T-helper 1 cell treated with Interleukin-12 subunit alpha and Interleukin-12 subunit beta and Interleukin-4 antibody, amounts not matched to agents 30 ng/mL and 1 ng/mL, for 36 hours (primary cell): ENCODE data around the gene MMP15. TPM values are rescaled to one million over a fixed set of nuclear protein-coding genes. Genes with fewer than 3 reads are reported as not detected.
"Not testable (repeated sequence)": the region's sequence is repeated elsewhere in the genome, so short reads cannot be mapped to it uniquely, and the experiment has no call there.

Experiments used
- intact Hi-C: fragments of 100-400 bp; cut with micrococcal nuclease; formaldehyde crosslinking; loops from one replicate; pipeline ENCODE4 v1.15.1; 2024
- total RNA-seq: library from RNA; stranded (reverse); gene quantifications from 2 replicates; pipeline ENCODE4 v1.2.3, GENCODE V29; 2022

MMP15 gene
- total RNA-seq, 1 donor from 2014 or later, result 0.64 TPM

DNA sequence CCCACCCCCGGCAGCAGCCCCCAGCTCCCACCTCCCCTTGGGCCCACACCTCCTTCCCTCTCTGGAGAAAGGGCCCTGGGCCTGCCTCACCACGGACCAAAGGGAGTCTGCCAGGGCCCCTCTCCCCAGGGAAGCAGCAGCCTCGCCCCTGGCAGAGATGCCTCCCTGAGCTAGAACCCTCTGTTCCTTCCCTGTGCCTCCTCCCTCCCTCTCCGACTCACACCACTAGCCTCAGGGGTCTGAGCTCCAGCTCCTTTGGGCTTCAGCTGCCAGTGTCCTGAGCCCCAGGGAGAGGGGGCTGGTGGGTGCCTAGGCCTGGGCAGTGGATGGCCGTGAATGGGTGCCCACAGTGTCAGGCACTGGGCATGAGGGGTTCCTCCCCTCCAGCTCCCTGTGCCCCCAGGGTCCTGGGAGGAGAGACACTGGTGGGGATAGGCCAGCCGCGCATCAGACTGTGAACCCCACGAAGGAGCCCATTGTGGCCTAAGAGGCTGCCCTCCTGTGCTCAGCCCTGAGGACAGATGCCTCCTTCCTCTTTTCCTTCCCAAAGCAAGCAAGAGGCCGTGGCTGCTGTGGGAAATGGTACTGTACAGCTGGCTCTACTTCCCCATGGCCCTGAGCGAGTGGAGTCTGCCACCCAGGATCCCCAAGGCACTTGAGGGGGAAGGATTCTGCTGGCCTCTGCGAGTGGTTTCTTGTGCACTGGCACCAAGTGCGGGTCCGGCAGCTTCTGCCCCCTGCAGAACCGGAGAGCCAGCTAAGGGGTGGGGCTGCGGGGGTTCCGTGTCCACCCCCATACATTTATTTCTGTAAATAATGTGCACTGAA lies 20.7 kb downstream of the MMP15 start:
- intact Hi-C loops, result no loop called here

DNA sequence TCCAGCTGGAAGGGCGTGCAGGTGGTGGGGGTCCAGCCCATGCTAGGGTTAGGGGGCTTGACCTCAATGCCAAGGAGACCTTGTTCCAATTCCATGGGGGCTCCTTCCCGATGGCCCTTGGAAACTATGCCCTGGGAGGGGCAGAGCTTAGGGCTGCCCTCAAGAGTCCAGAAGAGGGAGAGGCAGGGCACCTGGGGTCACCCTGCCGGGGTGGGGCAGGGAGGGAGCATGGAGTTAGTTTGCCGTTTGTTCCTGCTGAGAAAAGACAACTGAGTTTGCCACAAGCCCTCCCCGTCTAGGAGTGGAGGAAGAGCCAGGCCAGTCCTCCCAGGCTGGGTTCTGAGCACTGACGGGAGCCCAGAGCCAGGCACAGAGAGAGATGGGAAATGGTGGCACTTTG lies 21.4 kb downstream of the MMP15 start:
- intact Hi-C loops, result no loop called here

DNA sequence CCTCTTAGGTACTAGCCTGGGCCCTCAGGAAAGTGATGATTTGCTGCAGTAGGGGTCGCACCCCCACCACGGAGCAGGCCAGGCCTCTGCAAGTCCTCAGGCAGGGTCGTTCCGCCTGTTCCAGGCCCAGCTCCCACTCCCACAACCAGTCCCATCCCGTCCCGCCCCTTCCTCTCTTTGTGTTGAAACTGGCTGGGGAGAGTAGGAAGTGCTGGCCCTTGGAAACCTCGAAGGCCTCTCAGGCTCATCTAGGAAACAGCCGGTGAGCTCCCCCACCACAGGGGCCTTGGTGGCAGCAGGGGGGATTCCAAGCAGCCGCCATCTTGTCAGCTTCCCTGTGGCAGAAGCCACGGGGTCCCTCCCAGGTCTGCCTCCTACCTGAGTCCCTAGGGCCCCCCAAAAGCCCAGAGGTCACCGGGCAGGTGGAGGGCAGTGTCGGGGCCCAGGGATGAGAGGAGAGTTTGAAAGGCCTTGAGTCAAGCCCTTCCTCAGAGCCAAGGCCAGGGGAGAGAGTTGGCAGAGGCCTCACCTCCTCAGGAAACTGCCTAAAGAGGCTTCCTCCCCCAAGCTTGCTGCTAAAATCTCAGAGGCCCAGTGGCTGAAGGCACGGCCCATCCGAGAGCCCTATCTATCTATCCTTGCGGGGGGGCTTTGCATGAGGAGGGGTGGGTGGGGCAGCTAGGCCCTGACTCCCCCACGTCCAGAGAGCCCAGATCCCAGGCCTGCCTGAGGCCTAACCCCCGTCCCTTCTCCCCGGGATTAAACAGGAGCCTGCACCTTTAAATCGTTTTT lies 22.2 kb downstream of the MMP15 start:
- intact Hi-C loops, result no loop called here

DNA sequence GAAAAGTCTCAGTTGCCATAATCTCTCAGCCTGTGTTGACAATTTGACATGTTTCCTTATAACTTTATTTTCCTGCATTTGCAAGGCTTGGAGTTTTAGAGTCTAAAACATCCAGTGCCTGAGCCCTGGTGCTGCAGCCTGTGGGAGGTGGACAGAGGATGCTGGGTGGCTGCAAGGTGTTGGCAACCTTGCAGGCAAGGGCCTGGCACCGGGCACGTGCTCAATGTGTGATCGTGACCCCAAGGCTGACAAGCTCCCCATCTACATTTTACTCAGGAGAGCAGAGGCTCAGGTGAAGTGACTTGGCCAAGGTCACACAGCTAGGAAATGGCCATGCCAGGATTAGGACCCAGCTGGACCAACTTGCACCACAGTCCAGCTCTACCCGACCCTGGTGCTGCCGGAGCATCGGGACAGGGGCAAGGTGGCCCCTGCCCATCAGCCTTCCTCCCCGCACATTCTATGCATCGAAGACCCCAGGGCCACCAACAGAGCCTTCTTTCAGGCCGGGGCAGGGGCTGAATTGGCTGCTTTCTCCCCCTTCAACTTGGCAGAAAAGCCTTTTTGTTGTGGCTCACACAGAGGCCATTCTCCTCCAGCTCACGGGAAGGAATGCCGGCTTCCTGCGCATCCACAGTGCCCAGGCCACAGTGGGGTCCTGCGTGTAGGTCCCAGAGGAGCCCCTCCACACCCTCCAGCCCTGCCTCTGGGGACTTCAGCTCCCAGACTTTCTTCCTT lies 23.1 kb downstream of the MMP15 start:
- intact Hi-C loops, result no loop called here

DNA sequence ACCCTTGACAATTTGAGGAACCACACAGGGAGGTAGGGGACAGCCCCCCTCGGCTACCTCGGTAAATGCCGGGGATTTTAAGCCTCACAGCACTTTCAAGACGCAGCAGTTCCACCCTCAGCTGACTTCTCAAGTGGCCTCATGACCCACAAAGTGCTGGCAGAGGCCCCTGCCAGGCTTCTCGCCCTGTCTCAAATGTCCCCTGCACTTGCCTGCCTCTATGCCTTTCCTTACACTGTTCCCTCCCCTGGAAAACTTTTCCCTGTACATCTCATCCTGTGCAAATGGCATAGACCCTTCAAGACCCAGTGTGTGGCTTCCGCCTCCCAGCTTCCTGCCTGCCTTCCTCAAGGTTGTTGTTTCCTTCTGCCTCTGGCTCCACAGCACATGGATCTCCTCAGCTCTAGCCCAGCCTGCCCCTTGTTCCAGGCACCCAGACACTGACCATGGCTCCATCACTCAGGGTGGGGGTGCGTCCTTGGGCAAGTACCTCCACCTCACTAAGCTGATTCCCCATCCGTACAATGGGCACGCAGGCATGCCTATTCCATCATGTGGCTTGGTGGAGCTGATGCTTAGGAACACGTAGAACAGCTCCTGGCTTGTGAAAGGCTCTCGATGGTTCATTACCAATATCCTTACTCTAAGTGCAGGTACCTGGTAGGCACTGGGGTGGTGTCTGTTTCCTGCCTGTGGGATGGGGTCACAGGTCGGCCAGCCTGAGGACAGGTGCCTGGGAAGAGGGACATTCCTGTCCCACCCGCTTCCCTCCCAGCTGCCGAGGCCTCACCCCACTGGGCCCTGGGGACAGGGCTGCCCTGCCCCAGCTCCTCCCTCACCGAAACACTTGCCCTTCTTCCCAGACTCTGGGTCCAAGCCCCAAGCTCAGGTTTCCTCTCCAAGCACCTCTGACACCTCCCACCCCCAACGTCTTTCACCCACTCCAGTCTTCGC lies 24.0 kb downstream of the MMP15 start:
- intact Hi-C loops, result no loop called here

DNA sequence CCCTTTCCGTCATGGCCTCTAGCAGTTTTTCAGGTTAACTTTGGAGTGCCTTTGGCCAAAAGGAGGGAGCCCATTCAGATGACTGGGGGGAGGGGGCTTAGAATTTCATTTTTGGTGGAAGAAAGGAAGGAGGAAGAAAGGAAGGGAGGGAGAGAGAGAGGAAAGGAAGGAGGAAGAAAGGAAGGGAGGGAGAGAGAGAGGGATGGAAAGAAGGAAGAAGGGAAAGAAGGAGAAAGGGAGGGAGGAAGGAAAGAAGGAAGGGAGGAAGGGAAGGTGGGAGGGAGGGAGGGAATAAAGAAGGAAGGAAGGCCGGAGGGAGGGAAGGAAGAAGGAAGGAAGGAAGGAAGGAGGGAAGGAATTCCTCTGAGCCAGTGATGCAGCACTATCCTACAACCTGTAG lies 25.7 kb downstream of the MMP15 start:
- intact Hi-C loops, result no loop called here

DNA sequence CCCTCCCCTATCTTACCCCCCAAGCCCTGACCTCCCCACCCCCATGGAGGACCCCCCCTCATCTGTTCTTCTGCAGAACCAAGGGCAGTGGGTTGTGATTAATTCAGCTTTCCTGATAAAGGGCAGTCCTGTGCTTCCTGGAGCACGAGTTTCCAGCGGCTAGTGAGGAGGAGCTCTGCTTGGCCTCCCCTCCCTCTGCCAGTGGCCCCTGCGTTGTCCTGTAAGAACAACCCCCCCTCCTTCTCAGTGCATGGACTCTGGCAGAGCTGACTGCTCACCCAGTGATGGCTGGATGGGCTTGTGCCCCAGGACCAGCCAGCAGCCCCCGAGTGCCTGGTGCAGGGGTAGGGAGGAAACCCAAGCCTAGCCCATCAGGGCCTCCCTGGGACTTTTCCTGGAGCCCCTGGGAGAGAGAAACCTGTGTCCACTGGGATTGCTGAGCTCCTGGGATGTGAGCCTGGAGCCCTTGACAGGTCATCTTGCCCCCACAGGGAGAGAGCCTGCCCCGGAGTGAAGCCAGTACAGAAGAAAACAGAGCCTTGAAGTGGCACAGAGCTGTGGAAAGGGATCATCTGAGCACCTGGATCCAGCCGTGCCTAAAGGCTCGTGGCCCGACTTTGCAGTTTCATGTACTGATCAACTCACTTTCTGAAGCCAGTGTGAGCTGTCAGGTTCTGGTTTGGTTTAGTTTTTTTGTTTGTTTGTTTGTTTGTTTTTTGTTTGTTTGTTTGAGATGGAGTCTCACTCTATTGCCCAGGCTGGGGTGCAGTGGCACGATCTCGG lies 26.5 kb downstream of the MMP15 start:
- intact Hi-C loops, result no loop called here

DNA sequence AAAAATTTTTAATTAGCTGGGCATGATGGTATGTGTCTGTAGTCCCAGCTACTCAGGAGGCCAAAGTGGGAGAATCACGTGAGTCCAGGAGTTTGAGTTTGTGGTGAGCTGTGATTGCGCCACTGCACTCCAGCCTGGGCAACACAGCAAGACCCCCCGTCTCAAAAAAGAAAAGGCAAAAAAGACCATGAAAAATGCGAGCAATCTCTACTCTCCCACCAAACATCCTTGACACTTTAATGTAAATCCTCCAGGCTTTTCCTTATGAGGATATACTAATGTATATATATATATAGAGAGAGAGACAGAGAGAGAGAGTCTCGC lies 28.1 kb downstream of the MMP15 start:
- intact Hi-C loops, result no loop called here

DNA sequence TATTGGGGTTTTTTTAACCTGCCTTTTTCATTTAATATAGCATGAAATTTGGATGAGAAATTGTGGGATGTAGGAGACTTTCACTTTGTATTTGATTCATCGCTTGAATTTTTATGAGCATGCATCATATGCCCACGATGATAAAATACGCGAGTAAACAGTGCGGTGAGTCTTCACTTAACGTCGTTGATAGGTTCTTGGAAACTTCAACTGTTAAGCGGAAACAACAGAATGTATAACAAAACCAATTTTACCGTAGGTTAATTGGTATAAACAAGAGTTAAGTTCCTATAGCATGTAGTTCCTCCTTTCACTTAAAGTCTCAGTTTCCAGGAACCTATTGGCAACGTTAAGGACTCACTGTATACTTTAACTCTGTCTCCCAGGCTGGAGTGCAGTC lies 28.7 kb downstream of the MMP15 start:
- intact Hi-C loops, result no loop called here

DNA sequence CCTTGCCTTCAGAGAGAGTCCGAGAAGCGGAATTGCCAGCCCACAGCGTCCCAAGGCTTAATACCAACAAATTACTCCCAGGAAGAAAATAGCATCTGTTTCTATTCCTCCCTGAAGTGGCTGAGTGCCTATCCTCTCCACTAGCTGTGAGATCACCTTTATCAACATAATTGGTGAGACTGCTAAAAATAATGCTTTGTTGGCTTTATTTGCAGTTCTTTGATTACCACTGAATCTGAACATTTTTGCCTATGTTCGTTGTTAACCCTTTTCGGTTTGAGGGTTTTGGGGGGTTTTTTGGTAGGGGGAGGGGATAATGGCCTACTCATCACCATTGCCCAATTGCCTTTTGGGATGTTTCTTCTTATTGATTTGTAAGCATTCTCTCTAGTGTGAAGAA lies 31.0 kb downstream of the MMP15 start:
- intact Hi-C loops, result no loop called here

DNA sequence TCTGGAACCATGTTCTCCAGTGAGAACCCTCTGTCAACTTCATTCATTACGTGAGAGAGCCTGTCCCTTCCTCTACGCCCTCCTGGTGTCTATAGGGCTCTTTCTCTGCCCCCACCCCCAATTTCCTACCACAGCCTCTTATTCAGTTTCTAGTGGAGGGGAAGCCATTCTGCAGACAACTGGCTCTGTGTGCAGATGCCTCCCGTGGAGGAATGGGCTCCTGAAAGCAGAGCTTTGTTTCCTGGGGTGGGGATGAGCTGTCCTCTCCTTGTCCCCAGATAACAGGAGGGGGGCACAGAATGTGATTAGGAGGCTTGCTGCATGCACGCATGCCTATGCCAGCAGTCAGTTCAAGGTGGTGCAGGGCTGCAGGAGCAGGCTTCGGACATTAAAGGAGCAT lies 31.6 kb downstream of the MMP15 start:
- intact Hi-C loops, result no loop called here

DNA sequence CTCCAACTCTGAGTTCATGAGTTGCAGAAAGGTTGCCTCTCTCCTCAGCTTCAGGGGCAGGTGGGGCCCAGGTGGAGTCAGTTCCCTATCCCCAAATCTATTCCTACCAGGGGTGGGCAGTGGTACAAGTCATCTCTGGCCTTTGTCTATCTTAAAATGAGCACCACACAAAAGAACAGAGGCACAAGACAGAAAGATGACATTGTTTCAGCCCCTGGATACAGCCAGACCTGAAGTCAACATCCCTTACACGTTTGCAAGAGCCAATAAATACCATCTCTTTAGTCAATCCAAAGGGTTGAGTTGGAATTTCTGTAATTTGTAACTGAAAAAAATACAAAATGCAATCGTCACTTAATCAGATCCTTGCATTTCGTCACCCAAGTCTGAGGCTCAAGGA lies 32.2 kb downstream of the MMP15 start:
- intact Hi-C loops, result no loop called here

DNA sequence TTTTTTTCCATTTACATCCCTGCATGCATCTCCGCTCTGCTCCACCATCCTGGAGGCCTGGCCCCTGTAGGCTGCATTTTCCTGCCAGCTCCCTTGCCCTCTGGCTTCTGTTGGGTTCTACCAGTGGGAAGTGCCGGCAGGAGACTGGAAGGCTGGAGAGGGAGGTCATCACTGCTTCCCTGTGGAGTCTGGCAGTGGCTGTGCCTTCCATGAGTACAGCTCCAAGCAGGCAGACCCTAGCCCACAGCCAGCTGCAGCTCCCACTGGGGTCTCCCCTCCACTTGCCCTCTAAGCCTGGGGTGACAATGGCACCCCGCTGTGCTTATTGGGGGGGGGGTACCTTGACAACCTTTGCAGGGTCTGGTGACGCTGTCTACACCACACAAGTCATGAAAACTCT lies 37.3 kb downstream of the MMP15 start:
- intact Hi-C loops, result no loop called here

DNA sequence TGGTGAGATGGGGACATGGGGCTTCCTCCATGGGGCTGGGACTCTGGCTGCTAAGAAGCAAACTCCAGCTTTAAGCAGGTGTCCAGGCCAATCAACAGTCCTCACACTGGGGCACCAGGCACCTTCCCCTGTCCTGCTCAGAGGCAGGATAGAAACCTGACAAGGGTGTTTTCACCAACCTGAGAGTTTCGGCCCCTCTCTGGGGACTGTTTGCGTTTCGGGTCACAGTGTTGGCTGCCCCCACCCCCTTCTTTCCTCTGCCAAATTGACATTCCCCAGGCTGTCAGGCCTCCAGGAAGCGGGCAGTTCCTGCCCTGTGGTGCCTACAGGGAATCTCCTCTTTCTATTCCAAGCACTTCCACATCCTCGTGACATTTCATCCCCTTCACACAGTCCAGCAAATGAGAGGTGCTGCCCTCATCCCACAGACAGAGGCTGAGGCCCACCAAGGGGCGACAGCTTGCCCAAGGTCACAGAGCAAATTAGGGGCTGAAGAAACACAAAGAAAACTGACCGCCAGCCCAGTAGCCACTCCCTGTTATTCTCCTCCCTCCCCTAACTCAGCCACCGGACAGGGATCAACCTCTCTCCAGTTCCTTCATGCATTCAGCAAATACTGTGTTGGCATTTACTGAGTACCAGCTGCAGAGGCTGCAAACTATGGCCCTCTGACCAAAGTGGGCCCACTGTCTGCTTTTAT lies 38.0 kb downstream of the MMP15 start:
- intact Hi-C loops, result no loop called here

DNA sequence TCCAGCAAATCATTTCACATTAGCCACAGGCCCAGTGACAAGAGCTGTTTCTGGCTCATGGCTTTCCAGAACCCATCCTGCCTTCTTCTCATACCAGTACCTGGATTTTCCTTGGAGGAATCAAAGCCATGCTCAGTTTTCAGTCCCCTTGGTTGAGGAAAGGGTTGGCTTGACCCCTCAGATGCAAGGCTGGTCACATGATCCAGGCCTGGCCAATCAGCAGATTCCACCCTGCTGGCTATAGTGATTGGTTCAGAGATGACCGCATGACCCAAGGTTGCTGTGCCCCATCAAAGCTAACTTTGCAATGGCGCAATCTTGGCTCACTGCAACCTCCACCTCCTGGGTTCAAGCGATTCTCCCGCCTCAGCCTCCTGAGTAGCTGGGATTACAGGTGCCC lies 45.0 kb downstream of the MMP15 start:
- intact Hi-C loops, result no loop called here

DNA sequence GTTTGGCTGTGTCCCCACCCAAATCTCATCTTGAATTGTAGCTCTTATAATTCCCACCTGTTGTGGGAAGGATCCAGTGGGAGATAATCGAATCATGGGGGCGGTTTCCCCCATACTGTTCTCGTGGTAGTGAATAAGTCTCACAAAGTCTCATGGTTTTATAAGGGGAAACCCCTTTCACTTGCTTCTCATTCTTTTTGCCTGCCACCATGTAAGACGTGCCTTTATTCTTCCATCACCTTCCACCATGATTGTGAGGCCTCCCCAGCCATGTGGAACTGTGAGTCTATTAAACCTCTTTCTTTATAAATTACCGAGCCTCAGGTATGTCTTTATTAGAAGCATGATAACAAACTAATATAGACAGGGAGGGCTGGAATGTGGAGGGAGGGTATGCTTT lies 46.6 kb downstream of the MMP15 start:
- intact Hi-C loops, result not testable (repeated sequence)

DNA sequence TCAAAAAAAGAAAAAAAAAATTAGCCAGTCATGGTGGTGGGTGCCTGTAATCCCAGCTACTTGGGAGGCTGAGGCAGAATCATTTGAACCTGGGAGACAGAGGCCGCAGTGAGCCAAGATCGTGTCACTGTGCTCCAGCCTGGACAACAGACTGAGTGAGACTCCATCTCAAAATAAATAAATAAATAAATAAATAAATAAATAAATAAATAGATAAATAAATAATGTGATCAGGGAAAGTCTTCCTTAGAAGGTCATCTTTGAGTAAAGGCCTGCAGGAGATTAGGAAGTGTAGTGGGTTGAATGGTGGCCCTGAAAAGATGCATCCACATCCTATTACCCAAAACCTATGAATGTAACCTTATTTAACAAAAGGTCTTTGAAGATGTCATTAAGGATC lies 47.5 kb downstream of the MMP15 start:
- intact Hi-C loops, result not testable (repeated sequence)

DNA sequence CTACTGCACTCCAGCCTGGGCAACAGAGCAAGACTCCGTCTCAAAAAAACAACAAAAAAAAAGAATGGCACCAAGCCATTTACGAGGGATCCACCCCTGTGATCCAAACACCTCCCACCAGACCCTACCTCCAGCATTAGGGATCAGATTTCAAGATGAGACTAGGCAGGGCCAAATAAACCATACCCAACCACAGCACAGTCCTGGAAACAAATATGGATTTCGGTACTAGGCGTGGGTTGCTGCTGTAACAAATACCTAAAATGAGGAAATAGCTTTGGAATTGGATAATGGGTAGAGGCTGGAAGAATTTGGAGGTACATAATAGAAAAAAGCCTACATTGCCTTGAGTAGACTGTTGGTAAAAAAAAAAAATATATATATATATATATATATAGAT lies 49.1 kb downstream of the MMP15 start:
- intact Hi-C loops, result no loop called here

DNA sequence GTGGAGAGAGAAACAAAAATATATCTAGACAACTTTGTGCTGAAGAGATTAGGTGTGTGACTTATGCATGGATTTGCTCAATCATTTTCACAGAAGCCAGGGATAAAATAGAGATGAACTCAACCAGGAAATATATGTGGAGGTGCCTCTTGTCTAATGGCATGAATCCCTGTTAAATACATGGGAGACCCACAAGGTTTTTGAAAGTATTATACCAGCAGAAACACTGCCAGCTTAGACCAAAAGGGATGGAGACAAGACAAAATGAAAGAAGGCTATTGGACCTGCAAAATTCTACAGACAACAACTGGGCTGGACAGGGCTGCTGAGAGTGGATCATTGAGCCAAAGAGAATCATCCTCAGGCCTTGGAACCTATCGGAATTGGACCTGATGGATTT lies 51.0 kb downstream of the MMP15 start:
- intact Hi-C loops, result no loop called here

DNA sequence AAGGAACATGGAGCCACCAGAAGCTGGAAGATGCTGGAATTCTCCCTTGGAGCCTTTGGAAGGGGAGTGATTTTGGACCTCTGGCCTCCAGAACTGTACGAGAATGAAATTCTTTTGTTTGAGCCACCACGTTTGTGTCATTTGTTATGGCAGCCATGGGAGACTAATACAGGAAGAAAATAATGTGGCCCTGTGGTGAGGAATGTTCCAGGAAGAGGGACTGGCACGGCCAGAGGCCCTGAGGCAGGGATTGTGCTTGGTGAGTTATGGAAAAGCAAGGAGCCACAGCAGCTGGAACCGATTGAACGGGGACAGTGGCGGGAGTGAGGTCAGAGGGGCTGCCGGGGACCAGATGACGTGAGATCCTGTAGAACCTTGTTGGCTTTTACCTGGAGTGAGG lies 52.2 kb downstream of the MMP15 start:
- intact Hi-C loops, result no loop called here
